Mammary epithelial cell (primary cell): ENCODE results near the gene SPAG16.

Source experiments
- CTCF ChIP-seq, 2 donors: IDR thresholded peaks in 1 of 2; conservative IDR thresholded peaks in 1 of 2; 2 replicates each; pipeline ENCODE4 v1.5.1; 2011 to 2012; ENCODE audit warnings: inconsistent platforms in 2 of 2, low read length in 2 of 2, mild to moderate bottlenecking in 2 of 2, control low read depth in 1 of 2, low read depth in 1 of 2; ENCODE audit not compliant: insufficient read depth in 1 of 2; ENCODE audit errors: extremely low read depth in 1 of 2
- EZH2 ChIP-seq: IDR thresholded peaks from 2 replicates; pipeline ENCODE4 v1.6.1; 2012; ENCODE audit warnings: low read length, inconsistent platforms, borderline replicate concordance

GRCh38 chr2:213691351-213691750 lies 407.1 kb downstream of the SPAG16 start:
- TF ChIP-seq CTCF (conservative IDR thresholded peaks at IDR 0.05 in 1 of 2, IDR thresholded peaks at IDR 0.05 in 1 of 2; ENCODE audit: extremely low read depth in 1 of 2, insufficient read depth in 1 of 2, low read depth in 1 of 2, low read length in 2 of 2) (no peak), EZH2 (no peak)
